Cerebellar cortex (tissue), 1 donor: ENCODE measurements around the gene SHB.

Experiments
- DNase-seq: peaks from one replicate; pipeline ENCODE4 v3.0.0-alpha.2; 2015; ENCODE audit warnings: low spot score

Gene SHB

DNA sequence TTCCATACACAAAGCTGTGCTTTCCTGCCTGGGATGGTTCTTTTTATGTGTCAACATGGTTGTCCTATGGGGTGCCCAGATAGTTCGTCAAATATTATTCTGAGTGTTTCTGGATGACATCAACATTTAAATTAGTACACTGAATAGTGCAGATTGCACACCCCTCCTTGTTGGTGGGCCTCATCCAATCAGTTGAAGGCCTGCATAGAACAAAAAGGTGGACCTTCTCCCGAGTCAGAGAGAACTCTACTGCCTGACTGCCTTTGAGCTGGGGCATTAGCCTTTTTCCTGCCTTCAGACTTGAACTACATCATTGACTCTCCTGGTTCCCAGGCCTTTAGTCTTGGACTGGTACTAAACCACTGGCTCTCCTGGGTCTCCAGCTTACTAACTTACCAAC lies 80.4 kb downstream of the SHB start:
- no peak for DNase-seq

DNA sequence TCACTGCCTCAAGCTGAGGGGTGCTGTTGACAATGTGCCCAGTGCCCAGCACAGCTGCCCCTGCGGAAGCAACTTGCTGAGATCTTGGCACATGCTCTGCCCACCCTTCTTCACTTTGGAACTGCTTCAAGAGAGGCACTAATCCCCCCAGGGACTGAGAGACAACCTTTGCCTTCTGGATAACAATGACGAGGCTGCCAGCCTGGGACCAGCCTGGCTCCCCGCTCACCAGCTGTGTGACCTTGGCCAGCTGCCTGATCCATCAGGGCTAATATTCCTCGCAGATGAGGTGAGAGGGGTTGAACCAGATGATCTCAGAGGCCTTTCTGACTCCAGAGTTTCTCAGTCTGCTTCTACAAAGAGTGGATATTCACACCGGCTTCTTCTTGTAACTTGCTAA lies 81.0 kb downstream of the SHB start:
- no peak for DNase-seq

DNA sequence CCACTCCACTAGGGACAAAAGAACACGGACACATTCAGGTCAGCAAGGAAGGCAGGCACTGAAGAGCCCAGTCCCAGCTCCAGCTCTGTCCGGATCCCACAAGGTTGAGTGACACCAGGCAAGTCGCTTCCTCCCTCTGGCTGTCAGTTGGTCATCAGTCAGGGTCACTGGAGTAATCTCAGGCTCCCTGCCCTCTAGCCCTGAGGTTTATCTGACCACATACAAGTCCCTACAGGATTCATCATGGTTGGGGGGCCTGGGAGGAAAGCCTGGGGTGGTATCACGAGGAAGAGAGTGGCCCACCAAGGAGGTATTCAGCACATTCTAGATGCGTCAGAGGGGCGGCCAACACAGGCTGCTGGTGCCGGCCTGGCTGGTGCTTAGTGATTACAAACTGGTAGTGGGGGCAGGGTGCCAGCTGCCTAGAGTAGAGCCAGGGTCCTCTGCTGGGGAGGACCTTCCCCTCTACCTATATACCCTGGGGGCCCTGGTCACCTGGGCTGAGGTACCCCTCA lies 81.5 kb downstream of the SHB start:
- no peak for DNase-seq

GRCh38 chr9:37986771-37987258 lies 82.2 kb downstream of the SHB start:
- DNase-seq = no peak

- DNase-seq = no peak
Measured at GRCh38 chr9:37986001-37986400, 83.0 kb downstream of the SHB start.

DNA sequence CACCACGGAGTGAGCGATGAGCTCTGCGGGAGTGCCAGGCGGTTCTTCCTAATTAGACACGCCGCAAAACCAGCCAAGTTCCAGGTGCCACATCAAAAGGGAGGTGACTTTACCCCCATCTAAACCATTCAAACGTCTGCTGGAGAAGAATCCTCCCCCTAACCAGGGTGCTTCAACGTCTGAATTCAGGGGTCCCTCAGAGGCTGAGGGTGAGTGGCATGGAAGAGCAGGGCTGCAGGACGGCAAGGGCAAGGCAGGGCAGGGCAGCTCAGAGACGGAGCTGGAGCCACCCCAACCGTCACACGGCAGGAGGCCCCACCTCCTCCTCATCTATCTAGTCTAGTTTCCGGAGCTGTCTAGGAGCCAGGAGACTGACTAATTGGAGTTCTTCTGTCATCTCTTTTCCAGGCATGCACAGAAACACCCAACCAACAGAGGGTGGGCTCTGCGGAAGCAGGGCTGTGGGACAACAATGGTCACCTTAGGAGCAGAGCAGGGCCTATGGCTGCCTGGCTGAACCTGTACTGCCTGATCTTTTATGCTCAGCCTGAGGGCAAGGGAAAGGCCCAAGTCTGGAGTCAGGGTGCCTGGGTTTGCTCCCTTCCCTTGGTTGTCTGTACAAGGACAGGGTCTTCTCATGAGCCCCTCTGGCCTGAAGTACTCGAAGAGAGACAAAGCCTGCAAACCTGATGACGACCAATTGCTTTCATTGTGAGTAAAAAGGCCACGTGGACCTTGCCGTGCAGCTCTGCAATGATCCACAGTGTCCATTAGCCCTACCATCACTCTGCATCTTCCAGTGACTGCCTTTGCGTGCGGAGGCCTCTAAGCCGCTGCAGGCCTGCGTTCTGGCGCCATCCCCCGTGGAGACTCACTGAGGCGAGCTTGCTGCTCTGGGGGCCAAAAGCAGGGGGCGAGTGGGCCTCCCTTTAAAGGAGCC lies 84.1 kb downstream of the SHB start:
- no peak for DNase-seq

GRCh38 chr9:37984278-37984671 lies 84.8 kb downstream of the SHB start:
- DNase-seq = no peak

- DNase-seq = no peak
Measured at GRCh38 chr9:37983381-37984067, 85.5 kb downstream of the SHB start.

DNA sequence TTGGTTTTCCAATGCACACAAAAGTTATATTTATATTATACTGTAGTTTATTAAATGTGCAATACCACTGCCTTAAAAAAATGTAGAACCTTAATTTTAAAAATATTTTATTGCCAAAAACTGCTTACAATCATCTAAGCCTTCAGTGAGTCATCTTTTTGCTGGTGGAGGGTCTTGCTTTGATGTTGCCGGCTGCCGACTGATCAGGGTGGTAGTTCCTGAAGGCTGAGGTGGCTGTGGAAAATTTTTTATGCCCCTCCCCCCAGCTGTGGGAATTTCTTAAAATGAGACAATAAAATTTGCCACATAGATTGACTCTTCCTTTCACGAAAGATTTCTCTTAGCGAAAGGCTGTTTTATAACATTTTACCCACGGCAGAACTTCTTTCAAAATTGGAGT lies 89.2 kb downstream of the SHB start:
- DNase-seq = no peak

DNA sequence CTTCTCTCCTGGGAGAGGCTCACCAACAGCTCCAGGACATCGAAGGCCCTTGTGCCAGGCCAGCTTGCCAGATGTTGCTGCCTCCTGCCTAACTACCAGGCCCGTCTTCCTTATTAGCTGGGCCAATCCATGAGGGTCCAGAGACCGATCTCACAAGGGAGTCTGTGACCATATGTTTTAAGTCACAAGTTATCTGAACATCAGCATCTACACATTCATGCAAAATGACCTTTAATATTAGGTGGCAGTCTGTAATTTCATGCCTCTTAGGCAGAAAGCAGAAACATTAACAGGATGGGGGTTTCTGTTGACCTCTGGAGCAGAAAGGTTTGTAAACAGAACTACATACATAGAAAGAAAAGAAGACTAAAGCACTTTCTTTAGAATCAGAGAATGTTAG lies 90.0 kb downstream of the SHB start:
- no peak for DNase-seq

GRCh38 chr9:37978481-37978864 lies 90.6 kb downstream of the SHB start:
- no peak for DNase-seq

DNA sequence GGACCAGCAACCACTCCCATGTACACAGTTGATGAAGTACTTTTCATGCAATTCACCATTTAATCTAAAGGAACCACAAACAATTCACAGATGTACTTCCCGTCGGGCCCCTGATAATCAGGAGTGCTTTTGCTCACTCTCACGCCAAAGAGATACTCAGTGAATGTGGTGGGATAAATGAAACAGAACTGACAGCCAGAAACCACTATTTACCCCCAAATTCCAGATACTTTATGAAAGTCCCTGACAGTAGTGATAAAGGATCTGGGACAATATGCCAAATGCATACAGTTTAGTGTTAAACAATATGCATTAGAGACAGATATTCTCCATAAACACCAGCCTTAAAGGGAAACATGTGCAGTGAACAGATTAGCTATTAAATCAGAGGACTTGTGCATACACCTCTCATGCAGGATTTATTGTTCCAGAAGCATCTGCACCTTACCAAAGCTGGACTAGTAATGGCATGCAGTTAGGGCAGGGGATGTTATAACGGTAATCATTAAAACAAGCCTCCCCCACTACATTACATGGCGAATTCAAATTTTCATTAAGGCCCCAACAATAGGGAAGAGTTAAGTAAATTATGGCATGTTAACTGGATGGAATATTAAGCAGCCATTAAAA lies 91.1 kb downstream of the SHB start:
- no peak for DNase-seq

- DNase-seq = no peak
Measured at GRCh38 chr9:37976714-37977477, 92.1 kb downstream of the SHB start.

- DNase-seq = no peak
Measured at GRCh38 chr9:37975639-37976038, 93.4 kb downstream of the SHB start.

GRCh38 chr9:37974506-37975173 lies 94.4 kb downstream of the SHB start:
- DNase-seq = no peak

DNA sequence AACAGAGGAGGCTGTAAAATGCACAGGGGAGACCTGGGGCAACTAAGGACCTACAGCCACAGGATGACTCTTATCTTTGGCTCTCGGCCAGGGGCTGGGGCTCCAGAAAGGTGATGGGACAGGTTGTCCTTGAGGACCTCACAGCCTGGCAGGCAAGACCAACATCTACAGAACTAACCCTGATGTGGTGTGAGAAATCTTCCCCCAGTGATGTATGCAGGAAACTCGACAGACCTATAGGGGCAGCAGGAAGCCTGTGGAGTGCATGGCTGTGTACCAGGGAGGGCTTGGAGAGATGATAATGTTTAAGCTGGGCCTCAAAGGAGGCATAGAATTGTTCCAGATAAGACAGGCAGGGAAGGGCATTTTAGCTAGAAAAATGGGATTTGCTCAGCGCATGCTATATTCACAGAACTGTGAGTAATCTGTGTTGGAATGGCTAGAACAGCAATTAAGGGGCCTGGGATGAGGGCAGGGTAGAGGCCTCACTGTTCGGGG lies 96.6 kb downstream of the SHB start:
- no peak for DNase-seq

- DNase-seq = no peak
Measured at GRCh38 chr9:37971691-37972090, 97.3 kb downstream of the SHB start.

DNA sequence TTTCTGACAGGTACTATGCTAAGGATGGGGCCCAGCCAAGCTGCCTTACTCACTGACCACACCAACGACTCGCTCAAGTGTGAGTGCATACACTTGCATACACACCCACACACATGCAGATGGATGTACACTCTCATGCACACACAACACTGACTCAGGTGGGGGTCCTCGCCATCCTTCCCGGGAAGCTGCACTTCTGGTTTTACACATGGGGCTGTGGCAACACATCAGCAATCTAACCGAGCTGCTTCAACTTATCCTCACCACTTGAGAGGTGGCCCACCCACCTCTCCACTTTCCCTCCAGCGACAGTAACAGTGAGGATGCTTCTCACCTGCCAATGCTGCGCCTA lies 97.9 kb downstream of the SHB start:
- DNase-seq = no peak

- DNase-seq = no peak
Measured at GRCh38 chr9:37970301-37971107, 98.5 kb downstream of the SHB start.

DNA sequence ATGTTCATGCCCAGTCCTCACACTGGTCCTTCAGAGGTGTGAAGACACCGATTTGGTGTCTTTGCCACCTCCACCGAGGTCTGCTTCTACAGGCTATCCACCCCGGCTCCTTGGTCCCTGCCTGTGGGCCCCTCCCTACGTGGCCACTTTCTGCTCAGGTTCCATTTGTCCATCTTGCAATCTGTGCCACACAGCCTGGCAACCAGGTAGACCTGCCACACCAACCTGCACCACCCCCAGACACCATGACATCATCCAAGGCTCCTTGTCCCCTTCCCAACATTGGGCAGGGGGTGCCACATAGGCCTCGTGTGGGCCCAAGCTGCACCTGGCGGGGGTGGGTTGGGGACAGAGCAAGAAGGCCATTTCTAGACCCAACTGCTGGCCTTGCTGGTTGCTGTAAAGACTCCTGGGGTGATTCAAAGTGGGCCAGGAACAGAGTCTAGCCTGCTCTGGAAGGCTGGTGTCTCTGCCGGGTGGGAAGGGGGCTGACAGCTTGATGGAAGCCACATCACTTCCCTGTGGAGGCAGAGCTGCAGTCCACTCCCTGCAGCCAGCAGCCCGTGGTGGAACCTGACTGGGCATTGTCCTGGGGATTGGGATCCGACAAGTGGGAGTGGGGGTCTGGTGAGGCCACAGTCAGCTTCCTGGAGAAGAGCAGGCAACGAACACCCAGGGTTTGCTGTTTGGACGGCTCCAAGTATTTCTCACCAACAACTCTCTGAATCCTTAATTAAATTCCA lies 99.3 kb downstream of the SHB start:
- no peak for DNase-seq
